ENCODE data around the gene FLACC1. TPM values are rescaled to one million over a fixed set of nuclear protein-coding genes. Genes with fewer than 3 reads are reported as not detected.

The FLACC1 gene
- polyA plus RNA-seq, 1 donor (not counting 4 experiments of a cell fraction or from before 2014, with no cell fraction given): 0.43 TPM

DNA sequence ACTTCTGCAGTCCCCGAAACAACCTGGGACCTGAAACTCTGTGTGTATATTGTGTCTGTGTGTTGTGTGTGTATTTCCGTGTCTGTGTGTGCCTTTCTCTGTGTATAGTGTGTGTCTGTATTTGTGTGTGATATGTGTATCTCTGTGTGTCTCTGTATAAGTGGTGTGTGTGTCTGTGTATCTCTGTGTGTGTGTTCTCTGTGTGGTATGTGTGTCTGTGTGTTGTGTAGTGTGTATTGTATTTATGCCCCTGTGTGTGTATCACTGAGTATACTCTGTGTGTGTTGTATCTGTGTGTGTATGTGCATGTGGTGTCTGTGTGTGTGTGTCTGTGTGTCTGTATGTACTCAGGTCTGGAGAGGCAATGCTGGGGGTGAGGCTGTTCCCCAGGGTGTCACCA lies 85.2 kb downstream of the FLACC1 start:
- no peak overlapping the region for H3K4me2 ChIP-seq (ENCODE audit: control insufficient read depth, extremely low read depth, insufficient read depth, low read depth, low read length)
- dilution Hi-C loops (cut with MboI; ENCODE audit: extremely low pct_ligation_motif_present, low sequenced_read_pairs): no loop called here

GRCh38 chr2:201270293-201271001 lies 86.7 kb downstream of the FLACC1 start:
- no peaks in the 10 kb centered on the region for H3K4me1 ChIP-seq (ENCODE audit: control insufficient read depth, extremely low read depth, insufficient read depth, low read length)
- no peaks in the 10 kb centered on the region for H3K27me3 ChIP-seq (ENCODE audit: control insufficient read depth, extremely low read depth, insufficient read depth, low read length)
- H4K20me1 ChIP-seq (ENCODE audit: control insufficient read depth, extremely low read depth, insufficient read depth, low read length): no peaks in the 10 kb centered on the region
- TF ChIP-seq CTCF (optimal IDR thresholded peaks at IDR 0.05 in 1 of 3, IDR thresholded peaks at IDR 0.05 in 1 of 3, conservative IDR thresholded peaks at IDR 0.05 in 1 of 3; ENCODE audit: extremely low read depth in 1 of 3, insufficient read depth in 2 of 3, low read length in 3 of 3): no peak
- no peak for TF ChIP-seq EZH2 (IDR thresholded peaks at IDR 0.05; ENCODE audit: low read length)
- no peak overlapping the region for H3K27ac ChIP-seq (ENCODE audit: control insufficient read depth, insufficient read depth, low read length)
- no peaks in the 10 kb centered on the region for H3K79me2 ChIP-seq (ENCODE audit: control insufficient read depth, insufficient read depth, low read length)
- H3K4me2 ChIP-seq (ENCODE audit: control insufficient read depth, extremely low read depth, insufficient read depth, low read depth, low read length): no peak overlapping the region
- H3K9me3 ChIP-seq (ENCODE audit: control insufficient read depth, low read depth, low read length): no peaks in the 10 kb centered on the region
- peaks cover 11 to 26% of the 10 kb centered on the region in 2 experiments for H3K36me3 ChIP-seq (ENCODE audit: control insufficient read depth in 2 of 2, extremely low read depth in 1 of 2, insufficient read depth in 2 of 2, low read length in 2 of 2)
- DNase-seq (ENCODE audit: low read depth, low spot score) (no peak), FAIRE-seq (no peak)
- no peak overlapping the region for H3K9ac ChIP-seq (ENCODE audit: control insufficient read depth, extremely low read depth, insufficient read depth, low read length)
- dilution Hi-C loops (cut with MboI; ENCODE audit: extremely low pct_ligation_motif_present, low sequenced_read_pairs): no loop called here
- no peak overlapping the region for H3K4me3 ChIP-seq (ENCODE audit: control insufficient read depth in 2 of 3, extremely low read depth in 1 of 3, insufficient read depth in 2 of 3, low read depth in 1 of 3, low read length in 3 of 3)
- no peak overlapping the region for H2AFZ ChIP-seq (ENCODE audit: control insufficient read depth, low read length)
- H3K9me1 ChIP-seq (ENCODE audit: control insufficient read depth, extremely low read depth, insufficient read depth, low read length): no peaks in the 10 kb centered on the region

More for the DNA sequence above, 85.2 kb downstream of the FLACC1 start:
- Histone ChIP-seq H3K4me1 (ENCODE audit: control insufficient read depth, extremely low read depth, insufficient read depth, low read length) (no peaks in the 10 kb centered on the region), H4K20me1 (ENCODE audit: control insufficient read depth, extremely low read depth, insufficient read depth, low read length) (no peaks in the 10 kb centered on the region), H3K27ac (ENCODE audit: control insufficient read depth, insufficient read depth, low read length) (no peak overlapping the region), H3K4me3 (ENCODE audit: control insufficient read depth in 2 of 3, extremely low read depth in 1 of 3, insufficient read depth in 2 of 3, low read depth in 1 of 3, low read length in 3 of 3) (no peak overlapping the region), H3K9me1 (ENCODE audit: control insufficient read depth, extremely low read depth, insufficient read depth, low read length) (no peaks in the 10 kb centered on the region), H2AFZ (ENCODE audit: control insufficient read depth, low read length) (no peak overlapping the region), H3K79me2 (ENCODE audit: control insufficient read depth, insufficient read depth, low read length) (no peaks in the 10 kb centered on the region), H3K36me3 (ENCODE audit: control insufficient read depth in 2 of 2, extremely low read depth in 1 of 2, insufficient read depth in 2 of 2, low read length in 2 of 2) (peaks cover 17 to 22% of the 10 kb centered on the region in 2 experiments), H3K9me3 (ENCODE audit: control insufficient read depth, low read depth, low read length) (no peaks in the 10 kb centered on the region), H3K9ac (ENCODE audit: control insufficient read depth, extremely low read depth, insufficient read depth, low read length) (no peak overlapping the region), H3K27me3 (ENCODE audit: control insufficient read depth, extremely low read depth, insufficient read depth, low read length) (no peaks in the 10 kb centered on the region)
- no peak for FAIRE-seq
- DNase-seq (ENCODE audit: low read depth, low spot score): no peak
- TF ChIP-seq EZH2 (IDR thresholded peaks at IDR 0.05; ENCODE audit: low read length): no peak
- no peak for TF ChIP-seq CTCF (optimal IDR thresholded peaks at IDR 0.05 in 1 of 3, IDR thresholded peaks at IDR 0.05 in 1 of 3, conservative IDR thresholded peaks at IDR 0.05 in 1 of 3; ENCODE audit: extremely low read depth in 1 of 3, insufficient read depth in 2 of 3, low read length in 3 of 3)

All from keratinocyte (primary cell).